Activated naive CD8-positive, alpha-beta T cell treated with anti-CD3 and anti-CD28 coated beads, Interleukin-2, amount 10 ng/mL, durations not matched to agents 7 days and 5 days (primary cell): ENCODE results near the gene NKAIN2. TPM values are rescaled to one million over a fixed set of nuclear protein-coding genes. Genes with fewer than 3 reads are reported as not detected.

Experiments used
- ATAC-seq: fragments of 150-1000 bp; cut with Tn5 transposase; one replicate; pipeline ENCODE4 v1.10.0; 2021; ENCODE audit warnings: low read depth, moderate library complexity
- POLR2A ChIA-PET: fragments of 350-600 bp; sonication (Branson Sonifier 250); formaldehyde crosslinking; loops from one replicate; lab custom pipeline; 2021; ENCODE audit warnings: antibody characterized with exemption; lab: Charles Lee
- DNase-seq: peaks from one replicate; pipeline ENCODE4 v3.0.0; 2021
- H3K27ac Mint-ChIP-seq: one replicate; pipeline ENCODE4 v1.8.0; 2022; ENCODE audit warnings: mild to moderate bottlenecking, mixed read lengths
- H3K27me3 Mint-ChIP-seq: one replicate; pipeline ENCODE4 v1.8.0; 2022; ENCODE audit warnings: mild to moderate bottlenecking, moderate library complexity, mixed read lengths
- H3K36me3 Mint-ChIP-seq: one replicate; pipeline ENCODE4 v1.8.0; 2021; ENCODE audit warnings: mild to moderate bottlenecking, mixed read lengths
- H3K4me1 Mint-ChIP-seq: one replicate; pipeline ENCODE4 v1.8.0; 2021; ENCODE audit warnings: mixed read lengths
- H3K4me3 Mint-ChIP-seq: one replicate; pipeline ENCODE4 v1.8.0; 2022; ENCODE audit warnings: mild to moderate bottlenecking, moderate library complexity, mixed read lengths
- H3K9me3 Mint-ChIP-seq: one replicate; pipeline ENCODE4 v1.8.0; 2021; ENCODE audit warnings: mixed read lengths
- total RNA-seq, 2 experiments: library from RNA; stranded (reverse); gene quantifications; one replicate each; pipeline ENCODE4 v1.2.3, GENCODE V29; 2021

NKAIN2 gene
- total RNA-seq, 2 experiments from 2014 or later = not detected

DNA sequence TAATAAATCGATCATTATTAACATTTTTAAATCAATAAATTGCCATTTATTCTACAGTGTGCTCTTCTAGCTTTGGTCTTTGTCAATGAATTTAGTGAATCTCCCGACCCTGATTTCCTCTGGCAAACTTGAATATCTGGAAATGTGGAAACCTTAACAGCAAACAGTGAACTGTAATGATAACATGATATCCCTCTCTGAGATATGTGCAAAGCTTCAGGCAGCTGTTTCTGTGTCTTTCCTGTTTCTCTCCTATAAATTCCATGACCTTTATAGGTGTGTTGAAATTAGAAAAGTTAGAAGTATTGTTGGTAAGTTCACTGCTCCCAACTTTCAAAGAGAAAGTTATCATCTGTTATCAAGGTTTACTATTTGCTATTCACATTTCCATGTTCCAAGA is 939.8 kb downstream of the NKAIN2 start:
- H3K27ac Mint-ChIP-seq = no peak overlapping the region

DNA sequence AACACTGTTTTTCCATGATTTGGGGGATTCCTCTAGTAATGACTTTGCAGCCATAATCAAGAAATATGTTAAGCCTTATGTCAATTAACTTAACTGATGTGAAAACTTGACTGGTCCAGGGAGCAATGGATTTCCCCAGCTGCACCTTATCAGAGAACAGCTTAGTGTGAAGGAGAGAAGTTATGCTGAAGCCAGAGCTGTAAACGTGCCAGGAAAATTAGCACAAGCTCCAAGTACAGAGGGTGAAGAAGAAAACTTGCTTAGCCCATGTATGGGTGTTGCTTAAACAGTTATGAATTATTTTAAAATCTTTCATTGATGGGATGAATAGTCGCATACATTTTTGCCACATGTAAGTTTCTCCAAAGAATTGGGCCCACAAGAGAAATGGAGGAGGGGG is 943.7 kb downstream of the NKAIN2 start:
- no peaks in the 10 kb centered on the region for H3K27me3 Mint-ChIP-seq
- no peak for ATAC-seq
- H3K27ac Mint-ChIP-seq = no peak overlapping the region
- no peaks in the 10 kb centered on the region for H3K36me3 Mint-ChIP-seq
- no peaks in the 10 kb centered on the region for H3K4me1 Mint-ChIP-seq
- no peak for DNase-seq
- H3K9me3 Mint-ChIP-seq = no peaks in the 10 kb centered on the region
- H3K4me3 Mint-ChIP-seq = no peak overlapping the region
- POLR2A ChIA-PET = no interaction called here

More for the DNA sequence above, 939.8 kb downstream of the NKAIN2 start:
- DNase-seq = no peak
- Mint-ChIP-seq H3K27me3 (no peaks in the 10 kb centered on the region), H3K9me3 (no peaks in the 10 kb centered on the region), H3K4me1 (no peaks in the 10 kb centered on the region), H3K4me3 (no peak overlapping the region), H3K36me3 (no peaks in the 10 kb centered on the region)
- no peak for ATAC-seq
- POLR2A ChIA-PET = no interaction called here

DNA sequence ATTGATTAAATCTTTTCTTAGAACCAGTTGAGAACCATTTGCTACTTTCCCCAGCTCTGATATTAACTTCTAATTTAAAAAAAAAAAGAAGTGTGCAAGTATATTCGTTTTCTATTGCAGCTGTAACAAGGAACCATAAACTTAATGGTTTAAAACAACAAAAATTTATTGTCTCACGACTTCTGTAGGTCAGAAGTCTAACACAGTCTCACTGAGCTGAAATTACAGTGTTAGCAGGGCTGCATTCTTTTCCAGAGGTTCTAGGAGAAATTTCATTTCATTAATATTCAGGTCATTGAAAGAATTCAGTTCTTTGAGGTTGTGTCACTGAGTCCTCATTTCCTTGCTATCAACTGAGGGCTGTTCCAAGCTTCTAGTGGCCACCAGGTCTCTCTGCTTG is 945.1 kb downstream of the NKAIN2 start:
- H3K9me3 Mint-ChIP-seq = no peaks in the 10 kb centered on the region
- no peak overlapping the region for H3K27ac Mint-ChIP-seq
- H3K36me3 Mint-ChIP-seq = no peaks in the 10 kb centered on the region
- H3K27me3 Mint-ChIP-seq = no peaks in the 10 kb centered on the region
- no peak overlapping the region for H3K4me3 Mint-ChIP-seq
- H3K4me1 Mint-ChIP-seq = no peaks in the 10 kb centered on the region
- ATAC-seq = no peak
- POLR2A ChIA-PET = no interaction called here
- DNase-seq = no peak

DNA sequence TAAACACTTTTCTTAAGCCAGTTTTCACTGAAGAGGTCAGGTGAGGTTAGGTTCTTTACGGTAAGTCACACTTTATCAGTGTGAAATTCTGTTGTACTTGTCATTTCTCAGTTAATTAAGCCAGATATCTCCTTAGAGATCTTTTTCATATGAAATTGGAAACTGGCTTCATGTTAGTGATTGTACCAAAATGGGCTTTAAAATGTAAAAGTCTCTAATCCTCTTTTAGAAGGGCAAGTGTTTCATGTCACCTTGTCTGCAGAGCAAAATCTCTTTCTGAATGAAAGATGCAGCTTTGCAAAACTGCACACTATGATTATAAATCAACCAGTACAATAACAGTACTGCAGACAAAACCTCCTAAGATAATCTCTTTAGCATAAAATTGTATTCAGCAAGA is 949.3 kb downstream of the NKAIN2 start:
- ATAC-seq = no peak
- H3K9me3 Mint-ChIP-seq = no peaks in the 10 kb centered on the region
- no peak overlapping the region for H3K4me3 Mint-ChIP-seq
- H3K27ac Mint-ChIP-seq = no peak overlapping the region
- no peaks in the 10 kb centered on the region for H3K36me3 Mint-ChIP-seq
- DNase-seq = no peak
- no peaks in the 10 kb centered on the region for H3K4me1 Mint-ChIP-seq
- H3K27me3 Mint-ChIP-seq = no peaks in the 10 kb centered on the region
- POLR2A ChIA-PET = no interaction called here

DNA sequence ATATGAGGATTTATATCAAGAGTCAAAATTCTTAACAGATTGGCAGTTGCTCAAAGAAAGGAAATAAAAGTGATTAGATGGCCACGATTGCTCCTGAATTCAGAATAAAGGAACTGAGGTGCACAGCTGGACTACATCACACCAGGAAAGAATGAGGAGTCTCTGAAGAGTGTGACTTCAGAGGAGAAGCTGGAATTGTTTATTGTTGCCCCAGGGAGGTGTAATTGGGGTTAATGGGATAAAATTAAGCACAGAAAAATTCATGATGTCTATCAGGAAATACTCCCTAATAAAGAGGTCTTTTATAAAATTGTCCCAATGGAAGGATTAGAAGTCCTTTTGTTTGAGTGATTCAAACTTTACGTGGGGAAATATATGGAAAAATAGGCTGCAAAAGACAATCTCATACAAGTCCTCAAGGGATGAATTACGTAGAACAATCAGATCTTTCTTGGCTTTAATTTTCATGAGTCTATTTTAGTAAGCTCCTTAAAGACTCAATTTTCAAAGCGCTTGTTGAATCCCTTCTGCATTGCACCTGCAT is 950.0 kb downstream of the NKAIN2 start:
- Mint-ChIP-seq H3K36me3 (no peaks in the 10 kb centered on the region), H3K27ac (no peak overlapping the region), H3K27me3 (no peaks in the 10 kb centered on the region), H3K9me3 (no peaks in the 10 kb centered on the region), H3K4me1 (no peaks in the 10 kb centered on the region), H3K4me3 (no peak overlapping the region)
- no peak for ATAC-seq
- POLR2A ChIA-PET = no interaction called here
- no peak for DNase-seq

DNA sequence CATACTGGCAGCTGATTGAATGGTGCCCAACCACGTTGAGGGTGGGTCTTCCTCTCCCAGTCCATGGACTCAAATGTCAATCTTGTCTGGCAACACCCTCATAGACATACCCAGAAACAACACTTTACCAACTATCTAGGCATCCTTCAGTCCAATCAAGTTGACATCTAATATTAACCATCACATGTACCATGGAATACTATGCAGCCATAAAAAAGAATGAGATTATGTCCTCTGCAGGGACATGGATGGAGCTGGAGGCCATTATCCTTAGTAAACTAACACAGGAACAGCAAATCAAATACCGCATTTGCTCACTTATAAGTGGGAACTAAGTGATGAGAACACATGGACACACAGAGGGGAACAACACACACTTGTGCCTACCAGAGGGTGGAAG is 951.7 kb downstream of the NKAIN2 start:
- no peak overlapping the region for H3K27ac Mint-ChIP-seq
- ATAC-seq (no peak), DNase-seq (no peak)
- H3K4me1 Mint-ChIP-seq = no peaks in the 10 kb centered on the region
- H3K27me3 Mint-ChIP-seq = no peaks in the 10 kb centered on the region
- POLR2A ChIA-PET = no interaction called here
- H3K4me3 Mint-ChIP-seq = no peak overlapping the region
- no peaks in the 10 kb centered on the region for H3K36me3 Mint-ChIP-seq
- no peaks in the 10 kb centered on the region for H3K9me3 Mint-ChIP-seq

DNA sequence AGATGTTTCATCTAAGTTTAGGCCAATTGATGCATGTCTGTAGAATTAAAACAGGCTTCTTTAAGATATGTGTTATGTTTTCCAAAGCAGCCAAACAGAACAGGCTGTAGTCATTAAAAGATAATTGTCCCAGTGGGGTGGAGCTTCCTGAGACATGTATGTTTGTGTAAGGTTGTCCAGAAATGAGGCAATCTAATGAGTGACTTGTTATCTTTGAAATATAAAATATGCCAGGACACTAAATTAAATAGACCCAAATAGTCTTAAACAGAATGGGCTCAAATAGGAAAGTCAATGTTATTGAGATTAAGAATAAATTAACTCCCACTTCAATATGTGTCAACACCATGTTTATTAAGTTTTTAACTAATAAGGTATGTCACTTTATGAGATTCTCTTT is 953.9 kb downstream of the NKAIN2 start:
- Mint-ChIP-seq H3K36me3 (no peaks in the 10 kb centered on the region), H3K9me3 (no peaks in the 10 kb centered on the region), H3K4me3 (no peak overlapping the region), H3K27ac (no peak overlapping the region), H3K27me3 (no peaks in the 10 kb centered on the region), H3K4me1 (no peaks in the 10 kb centered on the region)
- DNase-seq (no peak), ATAC-seq (no peak)
- POLR2A ChIA-PET = no interaction called here

DNA sequence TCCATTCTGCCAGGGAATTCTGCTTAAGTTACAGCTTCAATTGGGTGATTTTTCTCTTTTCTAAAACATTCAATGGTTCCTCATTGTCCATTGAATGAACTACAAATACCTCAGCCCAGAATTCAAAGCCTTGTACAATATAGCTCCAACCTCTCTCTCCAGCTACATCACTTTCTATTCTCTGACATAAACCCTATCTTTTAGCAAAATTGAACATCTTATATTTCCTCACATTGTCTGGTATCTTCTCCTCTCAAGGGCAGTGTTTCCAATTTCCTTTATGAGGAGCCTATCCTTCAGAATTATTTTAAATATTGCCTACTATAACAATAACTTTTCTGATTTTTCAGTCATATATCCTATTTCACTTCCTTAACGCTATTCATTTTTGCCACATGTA is 955.0 kb downstream of the NKAIN2 start:
- H3K9me3 Mint-ChIP-seq = no peaks in the 10 kb centered on the region
- no peaks in the 10 kb centered on the region for H3K27me3 Mint-ChIP-seq
- DNase-seq (no peak), ATAC-seq (no peak)
- no peak overlapping the region for H3K27ac Mint-ChIP-seq
- H3K36me3 Mint-ChIP-seq = no peaks in the 10 kb centered on the region
- POLR2A ChIA-PET = no interaction called here
- H3K4me3 Mint-ChIP-seq = no peak overlapping the region
- no peaks in the 10 kb centered on the region for H3K4me1 Mint-ChIP-seq

DNA sequence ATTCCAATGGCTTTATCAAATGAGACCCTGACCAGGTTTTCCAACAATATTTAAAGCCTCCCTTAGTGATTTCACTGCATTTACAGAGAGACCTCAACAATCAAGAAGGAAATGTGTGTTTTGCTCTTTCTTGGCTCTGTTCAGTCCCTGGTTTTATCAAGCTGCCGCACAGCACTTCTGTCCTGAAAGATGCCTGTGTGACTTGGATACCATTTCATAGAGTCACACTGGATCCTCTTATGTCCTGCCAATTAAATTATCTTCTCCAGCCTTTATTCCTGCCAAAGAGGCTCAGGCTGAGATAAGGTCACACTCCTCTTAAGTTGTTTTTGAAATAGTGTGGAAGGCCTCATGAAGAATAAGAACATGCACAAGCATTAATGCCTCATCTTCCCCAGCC is 961.6 kb downstream of the NKAIN2 start:
- Mint-ChIP-seq H3K4me3 (no peak overlapping the region), H3K27ac (no peak overlapping the region), H3K27me3 (no peaks in the 10 kb centered on the region), H3K4me1 (no peaks in the 10 kb centered on the region), H3K36me3 (no peaks in the 10 kb centered on the region), H3K9me3 (no peaks in the 10 kb centered on the region)
- POLR2A ChIA-PET = no interaction called here
- ATAC-seq (no peak), DNase-seq (no peak)

DNA sequence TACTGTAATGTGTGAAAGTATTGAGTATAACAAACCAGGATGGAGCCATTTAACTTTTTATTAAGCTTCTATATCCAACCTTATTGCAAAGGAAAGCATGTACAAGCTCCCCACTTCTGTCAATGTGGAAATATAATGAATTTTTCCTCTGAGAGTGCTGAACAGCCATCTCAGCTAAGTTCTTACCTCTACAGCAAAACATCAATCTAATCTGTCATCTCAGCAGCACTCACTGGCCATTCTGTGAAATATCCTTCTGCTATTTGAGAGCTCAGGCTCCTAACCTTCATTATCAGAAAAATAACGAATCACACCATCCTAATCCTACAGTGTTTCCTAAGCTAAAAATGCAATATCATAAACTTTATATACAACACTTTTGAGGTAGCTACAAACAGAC is 964.6 kb downstream of the NKAIN2 start:
- Mint-ChIP-seq H3K9me3 (no peaks in the 10 kb centered on the region), H3K36me3 (no peaks in the 10 kb centered on the region), H3K27me3 (no peaks in the 10 kb centered on the region), H3K27ac (no peak overlapping the region), H3K4me3 (no peak overlapping the region), H3K4me1 (no peaks in the 10 kb centered on the region)
- DNase-seq (no peak), ATAC-seq (no peak)
- POLR2A ChIA-PET = no interaction called here

DNA sequence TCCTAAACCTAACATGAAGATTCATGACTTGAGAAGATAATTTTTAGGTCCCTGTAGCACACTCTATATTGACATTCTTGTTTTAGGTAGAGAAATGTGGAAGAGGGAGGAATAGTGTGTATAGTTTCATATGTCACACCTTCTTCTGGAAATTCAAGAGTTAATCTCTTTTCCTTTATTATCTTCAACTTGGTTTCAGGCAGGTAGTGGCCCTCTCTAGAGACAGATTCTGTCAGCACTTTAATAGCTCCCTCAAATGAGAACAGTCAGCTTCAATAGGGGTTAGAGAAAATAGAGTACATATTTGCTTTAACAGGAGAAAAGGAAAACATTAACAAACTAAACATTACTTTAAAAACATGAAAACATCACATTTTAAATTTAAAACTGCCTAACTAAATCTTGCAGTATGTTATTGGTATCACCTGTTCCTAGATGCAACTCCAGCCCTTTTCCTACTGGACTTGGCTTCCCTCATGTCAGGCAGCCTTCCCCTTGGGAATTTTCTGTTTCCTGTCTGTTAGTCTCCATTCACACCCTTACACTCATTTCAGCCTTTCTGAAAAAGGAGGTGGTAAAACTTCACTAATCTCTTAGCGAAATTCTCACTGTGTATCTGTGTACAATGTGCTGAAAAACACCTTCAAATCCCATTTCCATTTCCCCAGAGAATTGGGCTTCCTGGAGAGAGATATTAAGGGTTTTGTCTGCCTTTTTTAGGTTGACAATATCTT is 966.3 kb downstream of the NKAIN2 start:
- no peak for DNase-seq
- Mint-ChIP-seq H3K36me3 (no peaks in the 10 kb centered on the region), H3K4me3 (no peak overlapping the region), H3K27me3 (no peaks in the 10 kb centered on the region), H3K27ac (no peak overlapping the region), H3K4me1 (no peaks in the 10 kb centered on the region), H3K9me3 (no peaks in the 10 kb centered on the region)
- no peak for ATAC-seq
- POLR2A ChIA-PET = no interaction called here

DNA sequence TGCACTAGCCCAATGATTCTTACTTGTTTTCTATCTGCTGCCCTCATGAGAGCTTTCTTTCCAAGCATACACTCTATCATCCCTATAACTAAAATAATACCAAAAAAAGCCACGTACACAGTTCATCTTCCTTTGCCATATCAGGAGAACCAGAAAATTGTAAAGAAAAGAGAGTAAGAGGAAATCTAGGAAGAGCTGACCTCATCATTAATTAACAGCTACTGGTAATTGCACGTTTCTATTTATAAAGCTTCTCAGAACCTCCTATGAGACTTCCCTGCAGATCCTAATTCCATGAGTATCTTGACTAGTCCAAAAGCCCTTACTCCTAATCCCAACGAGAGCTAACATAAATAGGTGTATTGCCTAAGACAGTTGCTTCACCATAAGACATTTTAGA is 967.1 kb downstream of the NKAIN2 start:
- H3K4me3 Mint-ChIP-seq = no peak overlapping the region
- no peaks in the 10 kb centered on the region for H3K27me3 Mint-ChIP-seq
- no peaks in the 10 kb centered on the region for H3K36me3 Mint-ChIP-seq
- H3K9me3 Mint-ChIP-seq = no peaks in the 10 kb centered on the region
- POLR2A ChIA-PET = no interaction called here
- H3K4me1 Mint-ChIP-seq = no peaks in the 10 kb centered on the region
- ATAC-seq = no peak
- DNase-seq = no peak
- H3K27ac Mint-ChIP-seq = no peak overlapping the region

DNA sequence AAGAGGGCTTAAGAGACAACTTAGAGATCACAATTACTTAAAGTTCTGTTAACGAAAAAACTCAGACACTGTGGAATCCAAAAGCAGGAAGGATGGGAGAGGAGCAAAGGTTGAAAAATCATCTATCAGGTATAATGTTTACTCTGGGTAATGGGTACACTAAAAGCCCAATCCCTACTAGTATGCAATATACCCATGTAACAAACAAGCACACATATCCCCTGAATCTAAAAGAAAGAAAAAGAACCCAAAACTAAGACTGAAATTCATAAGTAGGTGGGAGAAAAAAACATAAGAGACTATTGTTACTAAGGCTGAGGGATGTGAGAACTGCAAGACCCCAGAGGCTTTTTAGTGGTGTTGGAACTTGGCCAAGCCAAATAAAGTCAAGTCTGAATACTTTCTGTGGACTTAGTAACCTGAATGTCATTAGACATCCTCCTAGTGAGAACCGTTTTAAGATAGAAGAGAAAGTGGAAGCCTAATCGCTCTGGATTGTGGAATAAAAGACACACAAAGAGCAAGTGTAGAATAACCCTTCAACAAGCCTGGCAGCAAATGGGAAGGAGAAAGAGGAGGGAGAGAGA is 969.2 kb downstream of the NKAIN2 start:
- no peaks in the 10 kb centered on the region for H3K36me3 Mint-ChIP-seq
- no peaks in the 10 kb centered on the region for H3K4me1 Mint-ChIP-seq
- H3K9me3 Mint-ChIP-seq = no peaks in the 10 kb centered on the region
- no peak overlapping the region for H3K27ac Mint-ChIP-seq
- POLR2A ChIA-PET = no interaction called here
- DNase-seq = no peak
- ATAC-seq = no peak
- no peak overlapping the region for H3K4me3 Mint-ChIP-seq
- no peaks in the 10 kb centered on the region for H3K27me3 Mint-ChIP-seq

DNA sequence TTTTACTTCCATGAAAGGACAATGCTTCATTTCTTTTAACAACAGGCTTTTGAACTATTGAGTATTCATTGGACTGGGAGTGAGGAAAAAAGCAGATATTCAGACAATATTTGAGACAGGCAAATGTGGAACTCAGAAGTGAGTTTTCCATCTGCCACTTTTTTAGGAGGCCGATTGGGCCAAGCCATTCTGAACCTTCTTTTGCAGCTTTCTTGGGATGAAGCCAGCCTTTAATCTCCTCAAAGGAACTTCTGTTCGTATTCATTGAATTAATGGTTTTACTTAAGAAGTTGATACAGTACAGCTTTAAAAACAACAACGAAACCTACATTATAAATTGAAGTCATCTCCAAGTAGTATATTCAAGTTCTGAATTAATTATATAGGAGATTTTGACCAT is 971.5 kb downstream of the NKAIN2 start:
- H3K4me1 Mint-ChIP-seq = no peaks in the 10 kb centered on the region
- no peaks in the 10 kb centered on the region for H3K27me3 Mint-ChIP-seq
- DNase-seq (no peak), ATAC-seq (no peak)
- no peaks in the 10 kb centered on the region for H3K9me3 Mint-ChIP-seq
- no peak overlapping the region for H3K27ac Mint-ChIP-seq
- H3K36me3 Mint-ChIP-seq = no peaks in the 10 kb centered on the region
- POLR2A ChIA-PET = no interaction called here
- no peak overlapping the region for H3K4me3 Mint-ChIP-seq
